HEK293 (cell line): ENCODE measurements around the gene FBXL7.

Experiments
- CTCF ChIP-seq: fragments of 450-650 bp; formaldehyde crosslinking; IDR thresholded peaks from 2 replicates; pipeline ENCODE4 v1.5.1; 2016; ENCODE audit warnings: missing biosample characterization, missing genetic modification characterization
- TRIM28 ChIP-seq: IDR thresholded peaks from 2 replicates; pipeline ENCODE4 v1.6.1; 2011; ENCODE audit warnings: low read length, control low read depth, borderline replicate concordance
- TSHZ1 ChIP-seq: fragments of 450-650 bp; formaldehyde crosslinking; IDR thresholded peaks from 2 replicates; pipeline ENCODE4 v1.5.1; 2016; ENCODE audit warnings: missing biosample characterization, missing genetic modification characterization, borderline replicate concordance
- ZNF24 ChIP-seq: fragments of 450-650 bp; formaldehyde crosslinking; IDR thresholded peaks from 2 replicates; pipeline ENCODE4 v1.5.1; 2016; ENCODE audit warnings: missing biosample characterization, missing genetic modification characterization
- ZNF335 ChIP-seq: fragments of 450-650 bp; formaldehyde crosslinking; conservative IDR thresholded peaks from 2 replicates; pipeline ENCODE4 v1.5.1; 2016; ENCODE audit warnings: missing biosample characterization, missing genetic modification characterization
- ZNF501 ChIP-seq: fragments of 450-650 bp; formaldehyde crosslinking; IDR thresholded peaks from 2 replicates; pipeline ENCODE4 v1.5.1; 2016; ENCODE audit warnings: missing biosample characterization, missing genetic modification characterization
- ZNF560 ChIP-seq: fragments of 450-650 bp; formaldehyde crosslinking; IDR thresholded peaks from 2 replicates; pipeline ENCODE4 v1.5.1; 2017; ENCODE audit warnings: missing biosample characterization, missing genetic modification characterization, borderline replicate concordance
- ZNF664 ChIP-seq: fragments of 450-650 bp; formaldehyde crosslinking; IDR thresholded peaks from 2 replicates; pipeline ENCODE4 v1.5.1; 2016; ENCODE audit warnings: missing biosample characterization, missing genetic modification characterization
- ZNF707 ChIP-seq: fragments of 450-650 bp; formaldehyde crosslinking; IDR thresholded peaks from 2 replicates; pipeline ENCODE4 v1.5.1; 2016; ENCODE audit warnings: missing biosample characterization, missing genetic modification characterization

- TF ChIP-seq ZNF501 (tag by site-specific recombination) = no peak
- TF ChIP-seq CTCF (tag by site-specific recombination) = no peak
- no peak for TF ChIP-seq TRIM28
- TF ChIP-seq ZNF24 = no peak
- no peak for TF ChIP-seq ZNF664 (tag by site-specific recombination)
- no peak for TF ChIP-seq ZNF707 (tag by site-specific recombination)
- no peak for TF ChIP-seq ZNF335
- no peak for TF ChIP-seq ZNF560
- TF ChIP-seq TSHZ1 (tag by site-specific recombination) = no peak
These were observed 393.9 kb downstream of the FBXL7 start for GRCh38 chr5:15893866-15894265.
